ENCODE measurements around the gene CD52.

DNA sequence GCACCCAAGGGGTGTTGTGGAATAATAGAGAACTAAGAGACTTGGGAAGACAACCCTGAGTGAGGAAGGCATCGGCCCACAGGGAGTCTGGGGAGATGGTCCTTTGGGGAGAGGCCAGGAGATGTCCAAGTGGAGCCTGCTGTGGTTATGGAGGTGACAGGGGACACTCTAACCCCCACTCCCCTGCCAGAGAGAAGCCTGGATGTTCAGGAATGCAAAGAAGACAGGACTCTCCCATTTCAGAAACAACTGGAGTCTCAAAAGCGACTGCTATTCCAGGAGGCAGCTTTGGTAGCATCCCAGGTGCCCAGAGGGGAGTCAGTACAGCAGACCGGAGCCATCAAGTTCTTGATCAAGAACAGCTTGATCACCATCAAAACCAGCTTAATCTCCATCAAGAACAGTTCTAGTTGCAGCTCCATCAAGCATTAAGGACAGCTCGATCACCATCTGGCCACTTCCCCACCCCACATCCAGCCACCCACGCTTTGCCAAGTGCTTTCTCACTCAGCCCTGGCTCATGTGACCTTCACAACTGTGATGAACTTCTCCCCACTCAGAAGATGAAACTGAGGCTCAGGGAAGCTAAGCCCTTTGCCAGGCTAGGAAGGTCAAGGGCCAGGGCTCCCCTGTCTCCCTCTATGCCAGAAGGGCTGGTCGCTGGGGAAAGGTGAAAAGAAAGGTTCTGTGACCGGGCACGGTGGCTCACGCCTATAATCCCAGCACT, 743 bp downstream of the CD52 start:
- TF ChIP-seq, protein P1, sequence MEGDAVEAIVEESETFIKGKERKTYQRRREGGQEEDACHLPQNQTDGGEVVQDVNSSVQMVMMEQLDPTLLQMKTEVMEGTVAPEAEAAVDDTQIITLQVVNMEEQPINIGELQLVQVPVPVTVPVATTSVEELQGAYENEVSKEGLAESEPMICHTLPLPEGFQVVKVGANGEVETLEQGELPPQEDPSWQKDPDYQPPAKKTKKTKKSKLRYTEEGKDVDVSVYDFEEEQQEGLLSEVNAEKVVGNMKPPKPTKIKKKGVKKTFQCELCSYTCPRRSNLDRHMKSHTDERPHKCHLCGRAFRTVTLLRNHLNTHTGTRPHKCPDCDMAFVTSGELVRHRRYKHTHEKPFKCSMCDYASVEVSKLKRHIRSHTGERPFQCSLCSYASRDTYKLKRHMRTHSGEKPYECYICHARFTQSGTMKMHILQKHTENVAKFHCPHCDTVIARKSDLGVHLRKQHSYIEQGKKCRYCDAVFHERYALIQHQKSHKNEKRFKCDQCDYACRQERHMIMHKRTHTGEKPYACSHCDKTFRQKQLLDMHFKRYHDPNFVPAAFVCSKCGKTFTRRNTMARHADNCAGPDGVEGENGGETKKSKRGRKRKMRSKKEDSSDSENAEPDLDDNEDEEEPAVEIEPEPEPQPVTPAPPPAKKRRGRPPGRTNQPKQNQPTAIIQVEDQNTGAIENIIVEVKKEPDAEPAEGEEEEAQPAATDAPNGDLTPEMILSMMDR (conservative IDR thresholded peaks at IDR 0.05; ENCODE audit: low read depth, low read length) = no peak
- no peak for TF ChIP-seq EZH2 (IDR thresholded peaks at IDR 0.05; ENCODE audit: borderline replicate concordance, low read depth, low read length, poor library complexity, severe bottlenecking)

Data from A673 (cell line).